ENCODE measurements around the gene FNDC3A. TPM values are rescaled to one million over a fixed set of nuclear protein-coding genes. Genes with fewer than 3 reads are reported as not detected.

The FNDC3A gene
- total RNA-seq, 1 donor: 122 TPM

DNA sequence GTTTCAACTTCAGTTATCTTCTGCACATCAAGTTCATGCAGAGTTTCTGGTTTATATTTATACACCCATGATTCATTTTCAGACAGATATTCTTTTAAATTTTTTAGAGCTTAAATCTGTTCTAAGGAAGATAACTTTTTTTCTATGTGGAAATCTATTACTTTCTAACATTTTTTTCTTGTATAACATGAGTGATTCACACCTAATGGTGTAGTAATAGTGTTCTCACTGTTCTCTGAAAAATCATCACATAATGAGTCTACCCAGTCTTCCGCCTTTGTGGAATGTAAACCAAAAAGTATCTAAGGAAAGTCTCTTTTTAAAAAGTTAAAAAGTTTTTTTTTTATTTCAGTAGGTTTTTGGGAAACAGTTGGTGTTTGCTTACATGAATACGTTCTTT is 70.8 kb downstream of the FNDC3A start:
- no peak overlapping the region for H3K4me3 ChIP-seq (ENCODE audit: low read depth, low read length)
- peak; percentile 40 for DNase-seq (ENCODE audit: low read depth)
- TF ChIP-seq CTCF (IDR thresholded peaks at IDR 0.05; ENCODE audit: insufficient read depth, low read depth, low read length): no peak

DNA sequence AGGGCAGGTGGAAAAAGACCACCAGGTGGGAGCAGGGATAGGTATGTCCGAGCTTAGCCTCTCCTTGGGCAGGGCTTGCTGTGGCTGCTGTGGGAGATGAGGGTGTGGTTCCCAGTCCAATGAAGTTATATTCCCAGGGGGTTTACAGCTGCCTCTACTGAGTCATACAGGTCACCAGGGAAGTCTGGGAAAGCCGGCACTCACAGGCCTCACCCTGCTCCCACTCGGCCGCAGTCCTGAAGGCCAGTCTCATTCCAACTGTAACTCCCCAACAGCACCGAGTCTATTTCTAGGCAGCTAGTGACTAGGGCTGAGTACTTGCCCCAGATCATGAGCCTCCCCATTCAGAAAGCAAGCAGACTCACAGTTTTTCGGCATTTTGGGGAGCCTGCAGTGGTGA is 77.1 kb downstream of the FNDC3A start:
- no peak overlapping the region for H3K4me3 ChIP-seq (ENCODE audit: low read depth, low read length)
- peak; percentile 55 for DNase-seq (ENCODE audit: low read depth)
- no peak for TF ChIP-seq CTCF (IDR thresholded peaks at IDR 0.05; ENCODE audit: insufficient read depth, low read depth, low read length)

DNA sequence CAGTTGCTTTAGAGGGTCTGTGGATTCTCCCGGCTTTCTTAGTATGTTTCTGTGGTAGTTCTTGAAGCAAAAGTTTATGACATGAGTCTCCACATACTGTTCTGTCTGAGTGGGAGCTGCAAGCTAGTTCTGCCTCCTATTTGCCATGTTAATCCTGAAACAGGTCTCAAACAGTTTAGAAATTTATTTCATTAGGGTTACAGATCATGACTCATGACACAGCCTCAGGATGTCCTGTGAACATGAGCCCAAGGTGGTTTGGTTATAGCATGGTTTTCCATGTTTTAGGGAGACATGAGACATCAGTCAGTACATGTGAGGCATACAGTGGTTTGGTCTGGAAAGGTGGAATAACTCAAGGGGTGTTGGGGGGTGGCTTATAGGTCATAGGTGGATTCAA is 77.5 kb downstream of the FNDC3A start:
- no peak for DNase-seq (ENCODE audit: low read depth)
- TF ChIP-seq CTCF (IDR thresholded peaks at IDR 0.05; ENCODE audit: insufficient read depth, low read depth, low read length): no peak

DNA sequence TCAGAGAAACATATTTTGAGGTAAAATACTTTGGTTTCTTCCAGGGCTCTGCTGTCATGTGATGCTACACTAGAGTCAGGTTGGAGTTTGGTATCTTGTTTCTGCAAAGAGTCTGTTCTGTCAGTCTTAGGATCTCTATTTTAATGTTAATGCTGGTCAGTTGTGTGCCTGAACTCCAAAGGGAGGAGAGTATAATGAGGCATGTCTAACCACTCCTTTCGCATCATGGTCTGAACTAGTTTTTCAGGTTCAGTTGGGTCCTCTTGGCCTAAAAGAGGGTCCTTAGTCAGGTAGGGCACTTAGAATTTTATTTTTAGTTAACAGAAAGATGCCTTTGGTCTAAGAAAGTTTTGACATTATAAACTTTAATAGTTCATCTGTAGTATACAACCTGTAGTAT is 78.2 kb downstream of the FNDC3A start:
- no peak for DNase-seq (ENCODE audit: low read depth)
- no peak overlapping the region for H3K4me3 ChIP-seq (ENCODE audit: low read depth, low read length)
- no peak for TF ChIP-seq CTCF (IDR thresholded peaks at IDR 0.05; ENCODE audit: insufficient read depth, low read depth, low read length)

More for the DNA sequence above, 77.5 kb downstream of the FNDC3A start:
- no peak overlapping the region for H3K4me3 ChIP-seq (ENCODE audit: low read depth, low read length)

DNA sequence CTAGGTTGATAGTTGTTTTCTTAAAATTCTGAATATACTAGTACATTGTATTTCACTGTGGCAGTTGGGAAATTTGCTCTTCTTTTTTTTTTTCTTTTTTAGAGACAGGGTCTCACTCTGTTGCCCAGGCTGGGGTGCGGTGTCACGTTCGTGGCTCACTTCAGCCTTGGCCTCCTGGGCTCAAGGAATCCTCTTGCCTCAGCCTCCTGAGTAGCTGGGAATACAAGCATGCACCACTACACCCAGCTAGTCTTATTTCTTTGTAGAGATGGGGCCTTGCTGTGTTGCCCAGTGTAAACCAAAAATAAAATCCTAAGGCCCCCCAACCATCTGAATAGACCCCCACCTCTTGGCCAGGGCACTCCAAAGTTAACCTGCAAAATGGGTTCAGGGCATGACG is 79.3 kb downstream of the FNDC3A start:
- DNase-seq (ENCODE audit: low read depth): no peak
- H3K4me3 ChIP-seq (ENCODE audit: low read depth, low read length): no peak overlapping the region
- no peak for TF ChIP-seq CTCF (IDR thresholded peaks at IDR 0.05; ENCODE audit: insufficient read depth, low read depth, low read length)

- TF ChIP-seq CTCF (IDR thresholded peaks at IDR 0.05; ENCODE audit: insufficient read depth, low read depth, low read length): no peak
- H3K4me3 ChIP-seq (ENCODE audit: low read depth, low read length): no peak overlapping the region
- no peak for DNase-seq (ENCODE audit: low read depth)
Observed at GRCh38 chr13:49057176-49057575, 81.5 kb downstream of the FNDC3A start.

DNA sequence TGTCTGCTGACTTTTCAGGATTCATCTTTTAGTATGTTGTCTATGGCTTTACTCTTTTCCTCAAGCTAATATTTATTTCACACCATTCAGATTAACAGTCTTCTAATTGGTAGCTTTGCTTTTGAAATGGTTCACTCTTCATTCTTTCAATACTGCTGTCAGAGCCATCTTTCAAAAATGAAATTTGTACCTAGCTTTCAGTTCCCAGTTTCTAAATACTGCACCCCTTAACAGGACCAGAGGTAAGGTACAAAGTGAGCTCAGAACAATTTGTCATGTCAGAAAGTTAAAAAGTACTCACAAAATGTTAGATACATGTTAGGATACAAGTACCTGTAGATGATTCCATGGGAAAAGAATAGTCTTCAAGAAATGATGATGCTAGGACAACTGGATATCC is 83.0 kb downstream of the FNDC3A start:
- TF ChIP-seq CTCF (IDR thresholded peaks at IDR 0.05; ENCODE audit: insufficient read depth, low read depth, low read length): no peak
- H3K4me3 ChIP-seq (ENCODE audit: low read depth, low read length): no peak overlapping the region
- DNase-seq (ENCODE audit: low read depth): no peak

Measured in fibroblast of villous mesenchyme (primary cell).